HCT116 (cell line): ENCODE data around the gene HTRA2. TPM values are rescaled to one million over a fixed set of nuclear protein-coding genes. Genes with fewer than 3 reads are reported as not detected.
A peak's percentile ranks its signal among the peaks of the same experiment; 100 is the strongest.

Source experiments
- ATAC-seq: fragments of 200-7000 bp; cut with Tn5 transposase; 2 replicates; pipeline ENCODE4 v1.9.1; 2020; ENCODE audit warnings: mild to moderate bottlenecking, moderate library complexity
- BruUV-seq: library from RNA; stranded (reverse); fragments of 400-500 nt; replicated peaks from 2 replicates; lab custom pipeline; 2021; lab: Mats Ljungman, UMichigan
- CTCF ChIA-PET: fragments of 300-600 bp; sonication (Branson Sonifier 250); formaldehyde crosslinking; loops from one replicate; lab custom pipeline; 2021; ENCODE audit warnings: antibody characterized with exemption; lab: Charles Lee
- POLR2A ChIA-PET: fragments of 300-600, 350-600 bp; sonication (Branson Sonifier 250); formaldehyde crosslinking; loops from one replicate; lab custom pipeline; 2021; ENCODE audit warnings: antibody characterized with exemption; lab: Charles Lee
- RAD21 ChIA-PET, 2 experiments: fragments of 300-600 bp; sonication (Branson Sonifier 250); formaldehyde crosslinking; loops; one replicate each; lab custom pipeline; 2023; ENCODE audit warnings: low total read pairs in 2 of 2; ENCODE audit not compliant: uncharacterized antibody in 2 of 2, unreplicated experiment in 2 of 2, low non-redundant PET in 1 of 2; lab: Charles Lee
- DNase-seq: peaks from one replicate; pipeline ENCODE4 v3.0.0-alpha.2; 2010; ENCODE audit warnings: low read depth, low spot score
- H2AFZ ChIP-seq: fragments of 200-600 bp; shearing (Covaris generic), sonication (generic); 2 replicates; pipeline ENCODE4 v1.6.1; 2017; ENCODE audit warnings: low read depth, mixed run types, mixed read lengths, antibody characterized with exemption, low read length; ENCODE audit not compliant: poor library complexity, severe bottlenecking
- H3K27ac ChIP-seq: 2 replicates; pipeline ENCODE4 v1.5.1; 2012; ENCODE audit warnings: low read depth, low read length
- H3K27me3 ChIP-seq: fragments of 200-600 bp; sonication (generic); 2 replicates; pipeline ENCODE4 v1.6.1; 2016; ENCODE audit warnings: mixed run types, low read length, mixed read lengths; ENCODE audit not compliant: insufficient read depth
- H3K36me3 ChIP-seq, 2 experiments: fragments of 200-500 bp in 1 of 2; fragments of 200-600 bp in 1 of 2; sonication (Bioruptor generic) in 1 of 2; sonication (generic) in 1 of 2; 2 replicates each; pipeline versions ENCODE4 v1.5.1 to v1.6.1; 2014 to 2016; ENCODE audit warnings: low read length in 2 of 2, inconsistent platforms in 1 of 2, mixed read lengths in 1 of 2, mixed run types in 1 of 2; ENCODE audit not compliant: insufficient read depth in 2 of 2, control insufficient read depth in 1 of 2
- H3K4me1 ChIP-seq, 2 experiments: fragments of 200-600 bp in 1 of 2; sonication (generic) in 1 of 2; 2 replicates each; pipeline versions ENCODE4 v1.5.1 to v1.6.1; 2012 to 2017; ENCODE audit warnings: low read length in 2 of 2, inconsistent platforms in 1 of 2, mild to moderate bottlenecking in 1 of 2, mixed read lengths in 1 of 2, mixed run types in 1 of 2, moderate library complexity in 1 of 2; ENCODE audit not compliant: insufficient read depth in 2 of 2, control insufficient read depth in 1 of 2
- H3K4me2 ChIP-seq: fragments of 200-600 bp; sonication (generic); 2 replicates; pipeline ENCODE4 v1.6.1; 2017; ENCODE audit warnings: mixed run types, low read length, mixed read lengths
- H3K4me3 ChIP-seq, 2 experiments: fragments of 200-600 bp in 1 of 2; sonication (generic) in 1 of 2; replicated peaks in 1 of 2; 2 replicates each; pipeline ENCODE4 v1.5.1; 2011 to 2016; ENCODE audit warnings: low read length in 2 of 2, control low read depth in 1 of 2, low read depth in 1 of 2, mild to moderate bottlenecking in 1 of 2, mixed read lengths in 1 of 2, mixed run types in 1 of 2
- H3K79me2 ChIP-seq: fragments of 200-600 bp; sonication (generic); 2 replicates; pipeline ENCODE4 v1.6.1; 2017; ENCODE audit warnings: mild to moderate bottlenecking, mixed run types, low read length, moderate library complexity, mixed read lengths; ENCODE audit not compliant: insufficient read depth
- H3K9ac ChIP-seq: fragments of 200-600 bp; sonication (generic); 2 replicates; pipeline ENCODE4 v1.6.1; 2016; ENCODE audit warnings: low read length, mixed read lengths
- H3K9me2 ChIP-seq: fragments of 200-600 bp; sonication (generic), shearing (Covaris generic); 2 replicates; pipeline ENCODE4 v1.6.1; 2017; ENCODE audit warnings: mixed run types, mild to moderate bottlenecking, moderate library complexity; ENCODE audit not compliant: insufficient read depth
- H3K9me3 ChIP-seq, 2 experiments: fragments of 200-500 bp in 1 of 2; fragments of 200-600 bp in 1 of 2; sonication (Bioruptor generic) in 1 of 2; sonication (generic) in 1 of 2; 2 replicates each; pipeline ENCODE4 v1.6.1; 2014 to 2017; ENCODE audit warnings: low read length in 2 of 2, mixed read lengths in 2 of 2, inconsistent platforms in 1 of 2, low read depth in 1 of 2, mild to moderate bottlenecking in 1 of 2, mixed run types in 1 of 2, moderate library complexity in 1 of 2; ENCODE audit not compliant: control insufficient read depth in 1 of 2, insufficient read depth in 1 of 2
- H4K20me1 ChIP-seq: fragments of 200-600 bp; sonication (generic), shearing (Covaris generic); 2 replicates; pipeline ENCODE4 v1.6.1; 2017; ENCODE audit warnings: mixed run types, mild to moderate bottlenecking, moderate library complexity; ENCODE audit not compliant: insufficient read depth
- CEBPB ChIP-seq: IDR thresholded peaks from 2 replicates; pipeline ENCODE4 v1.6.1; 2012; ENCODE audit warnings: low read depth
- EGR1 ChIP-seq: IDR thresholded peaks from 2 replicates; pipeline ENCODE4 v1.6.1; 2012; ENCODE audit warnings: low read depth
- EZH2 ChIP-seq: fragments of 200-600 bp; sonication (generic); IDR thresholded peaks from 2 replicates; pipeline ENCODE4 v1.6.1; 2017; ENCODE audit warnings: antibody characterized with exemption, mixed run types
- FOSL1 ChIP-seq: IDR thresholded peaks from 2 replicates; pipeline ENCODE4 v1.6.1; 2012; ENCODE audit warnings: low read depth
- POLR2A ChIP-seq: IDR thresholded peaks from 2 replicates; pipeline ENCODE4 v1.7.0; 2011; ENCODE audit warnings: borderline replicate concordance; ENCODE audit not compliant: insufficient read depth, insufficient read length; ENCODE audit errors: extremely low read depth
- POLR2AphosphoS5 ChIP-seq: IDR thresholded peaks from 2 replicates; pipeline ENCODE4 v1.6.1; 2011; ENCODE audit warnings: mild to moderate bottlenecking, low read depth, low read length, moderate library complexity
- TCF7L2 ChIP-seq: IDR thresholded peaks from 2 replicates; pipeline ENCODE4 v1.7.0; 2011; ENCODE audit warnings: borderline replicate concordance, inconsistent platforms; ENCODE audit not compliant: insufficient read depth, insufficient read length; ENCODE audit errors: extremely low read depth
- YY1 ChIP-seq: IDR thresholded peaks from 2 replicates; pipeline ENCODE4 v1.6.1; 2011; ENCODE audit warnings: low read length, low read depth, moderate library complexity, mild to moderate bottlenecking; ENCODE audit not compliant: insufficient replicate concordance; ENCODE audit errors: extremely low read depth
- ZFX ChIP-seq: fragments of 450-650 bp; IDR thresholded peaks from 2 replicates; pipeline ENCODE4 v1.6.1; 2017
- intact Hi-C: fragments of 100-400 bp; cut with micrococcal nuclease; formaldehyde crosslinking; loops from 2 replicates; pipeline ENCODE4 v1.10.0; 2022
- total RNA-seq: library from RNA; stranded (reverse); gene quantifications from one replicate; pipeline ENCODE4 v1.2.1, GENCODE V29; 2021; ENCODE audit not compliant: unreplicated experiment
- TF ChIP-seq, protein P1 (sequence below): IDR thresholded peaks from 2 replicates; pipeline ENCODE4 v1.6.1; 2012
- TF ChIP-seq, protein P2 (sequence below): IDR thresholded peaks from 2 replicates; pipeline ENCODE4 v1.6.1; 2011; ENCODE audit warnings: mild to moderate bottlenecking, low read length, moderate library complexity; ENCODE audit not compliant: insufficient replicate concordance; ENCODE audit errors: extremely low read depth

HTRA2 gene
- total RNA-seq, 1 experiment from 2014 or later = 36.2 TPM

DNA sequence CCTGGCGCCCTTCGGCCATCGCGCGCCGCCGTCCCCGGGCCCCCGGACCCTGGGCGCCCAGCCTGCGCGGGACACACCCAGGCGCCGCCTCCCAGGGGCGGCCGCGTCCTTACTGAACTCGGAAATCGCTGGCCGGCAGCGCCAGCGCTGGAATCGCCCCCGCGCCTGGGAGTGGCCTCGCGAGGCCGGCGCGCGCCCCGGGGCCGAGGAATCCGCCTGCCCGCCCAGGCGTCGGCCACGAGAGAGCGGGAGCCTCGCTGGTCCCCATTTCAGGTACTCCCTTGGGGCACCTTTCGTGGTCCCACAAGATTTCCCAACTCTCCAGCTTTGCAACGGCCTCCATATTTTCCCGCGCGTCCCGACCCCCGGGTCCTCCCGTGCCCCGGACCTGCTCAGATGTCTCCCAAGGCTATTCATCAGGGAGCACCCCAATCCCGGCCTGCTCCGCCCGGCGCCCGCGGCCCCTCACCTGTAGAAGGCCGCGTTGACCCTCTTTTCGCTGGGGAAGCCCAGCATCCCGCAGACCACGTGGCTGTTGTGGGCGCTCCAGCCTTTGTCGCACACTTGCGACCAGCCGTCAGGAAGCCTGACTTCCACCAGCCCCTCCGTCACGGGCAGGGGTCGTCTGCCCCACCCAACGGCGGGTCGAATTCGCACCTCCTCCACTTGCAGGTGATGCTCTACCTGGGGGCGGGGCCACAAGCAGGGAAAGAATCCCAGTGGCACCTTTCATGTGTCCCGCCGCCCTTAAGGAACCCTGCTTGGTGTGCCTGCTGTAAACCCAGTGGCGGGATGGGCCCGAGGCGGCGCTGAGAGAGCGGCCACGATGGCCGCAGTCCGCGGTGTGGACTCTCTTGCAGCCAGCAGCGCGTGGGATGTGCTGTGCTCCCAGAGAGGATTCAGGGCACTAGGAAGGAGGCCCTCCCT lies 19.4 kb downstream of the HTRA2 start:
- peak; percentile 83 for TF ChIP-seq POLR2AphosphoS5
- no peak for TF ChIP-seq CEBPB
- TF ChIP-seq YY1 = peak; percentile 38
- peak; percentile 17 for TF ChIP-seq POLR2A
- peak; percentile 90 for TF ChIP-seq TCF7L2
- peak; percentile 80 for TF ChIP-seq ZFX
- no peak overlapping the region for H2AFZ ChIP-seq
- intact Hi-C loops = no loop called here
- peak; percentile 80 for ATAC-seq
- RAD21 ChIA-PET = no interaction called here
- H3K27me3 ChIP-seq = no peaks in the 10 kb centered on the region
- H3K36me3 ChIP-seq = no peaks in the 10 kb centered on the region
- H3K9me3 ChIP-seq = no peaks in the 10 kb centered on the region
- H3K4me1 ChIP-seq = peaks cover 14 to 39% of the 10 kb centered on the region in 2 experiments; a peak in 3 of 4 replicates
- no peaks in the 10 kb centered on the region for H4K20me1 ChIP-seq
- H3K4me3 ChIP-seq = peak overlapping the region; percentile 74 to 75
- BruUV-seq = TSS peak; percentile 65
- no peak for DNase-seq
- CTCF ChIA-PET = no interaction called here
- peaks cover 16% of the 10 kb centered on the region; the same call in 1 of the 2 replicates for H3K79me2 ChIP-seq
- peak overlapping the region; percentile 88 for H3K9ac ChIP-seq
- POLR2A ChIA-PET = no interaction called here
- peak overlapping the region; percentile 90 for H3K27ac ChIP-seq
- no peaks in the 10 kb centered on the region for H3K9me2 ChIP-seq
- peak overlapping the region; percentile 87 for H3K4me2 ChIP-seq

DNA sequence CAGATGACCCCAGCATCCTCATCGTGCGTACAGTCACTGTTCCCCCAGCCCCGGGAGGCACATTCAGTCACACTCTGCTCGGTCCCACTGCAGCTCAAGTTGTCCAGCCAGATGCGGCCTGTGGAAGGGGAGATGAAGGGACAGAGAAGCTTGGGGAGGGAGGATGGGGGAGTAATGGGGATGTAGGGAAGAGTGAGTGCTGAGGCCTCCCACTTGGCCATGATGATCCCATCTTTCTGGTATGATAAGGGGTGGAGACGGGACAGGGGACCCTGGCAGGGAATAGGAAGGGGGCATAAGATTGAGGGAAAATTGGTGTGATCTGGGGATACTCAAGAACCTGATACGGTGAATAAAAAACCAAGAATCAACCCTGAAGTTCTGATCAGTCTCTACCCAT lies 20.5 kb downstream of the HTRA2 start:
- H3K27ac ChIP-seq = peak overlapping the region; percentile 90; the same call in 1 of the 2 replicates
- H4K20me1 ChIP-seq = no peaks in the 10 kb centered on the region
- peaks cover 14 to 44% of the 10 kb centered on the region in 2 experiments; a peak in 3 of 4 replicates for H3K4me1 ChIP-seq
- no peak for ATAC-seq
- no peak overlapping the region for H2AFZ ChIP-seq
- H3K4me2 ChIP-seq = peak overlapping the region; percentile 87
- H3K9ac ChIP-seq = peak overlapping the region; percentile 88
- peaks cover 20% of the 10 kb centered on the region; the same call in 1 of the 2 replicates for H3K79me2 ChIP-seq
- intact Hi-C loops = no loop called here
- no peak for DNase-seq
- ChIA-PET CTCF (no interaction called here), POLR2A (no interaction called here), RAD21 (no interaction called here)
- H3K9me2 ChIP-seq = no peaks in the 10 kb centered on the region
- H3K9me3 ChIP-seq = no peaks in the 10 kb centered on the region
- no TSS peak for BruUV-seq
- no peaks in the 10 kb centered on the region for H3K27me3 ChIP-seq
- H3K36me3 ChIP-seq = no peaks in the 10 kb centered on the region
- TF ChIP-seq FOSL1 (no peak), POLR2AphosphoS5 (no peak), EGR1 (no peak), EZH2 (no peak)
- TF ChIP-seq, protein P1, sequence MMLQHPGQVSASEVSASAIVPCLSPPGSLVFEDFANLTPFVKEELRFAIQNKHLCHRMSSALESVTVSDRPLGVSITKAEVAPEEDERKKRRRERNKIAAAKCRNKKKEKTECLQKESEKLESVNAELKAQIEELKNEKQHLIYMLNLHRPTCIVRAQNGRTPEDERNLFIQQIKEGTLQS = no peak
- TF ChIP-seq, protein P2, sequence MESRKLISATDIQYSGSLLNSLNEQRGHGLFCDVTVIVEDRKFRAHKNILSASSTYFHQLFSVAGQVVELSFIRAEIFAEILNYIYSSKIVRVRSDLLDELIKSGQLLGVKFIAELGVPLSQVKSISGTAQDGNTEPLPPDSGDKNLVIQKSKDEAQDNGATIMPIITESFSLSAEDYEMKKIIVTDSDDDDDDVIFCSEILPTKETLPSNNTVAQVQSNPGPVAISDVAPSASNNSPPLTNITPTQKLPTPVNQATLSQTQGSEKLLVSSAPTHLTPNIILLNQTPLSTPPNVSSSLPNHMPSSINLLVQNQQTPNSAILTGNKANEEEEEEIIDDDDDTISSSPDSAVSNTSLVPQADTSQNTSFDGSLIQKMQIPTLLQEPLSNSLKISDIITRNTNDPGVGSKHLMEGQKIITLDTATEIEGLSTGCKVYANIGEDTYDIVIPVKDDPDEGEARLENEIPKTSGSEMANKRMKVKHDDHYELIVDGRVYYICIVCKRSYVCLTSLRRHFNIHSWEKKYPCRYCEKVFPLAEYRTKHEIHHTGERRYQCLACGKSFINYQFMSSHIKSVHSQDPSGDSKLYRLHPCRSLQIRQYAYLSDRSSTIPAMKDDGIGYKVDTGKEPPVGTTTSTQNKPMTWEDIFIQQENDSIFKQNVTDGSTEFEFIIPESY = no peak
- H3K4me3 ChIP-seq = peak overlapping the region; percentile 74 to 75
